ENCODE data around the gene CYS1.
A peak's percentile ranks its signal among the peaks of the same experiment; 100 is the strongest.
"Not testable (repeated sequence)": the region's sequence is repeated elsewhere in the genome, so short reads cannot be mapped to it uniquely, and the experiment has no call there.

The CYS1 gene

DNA sequence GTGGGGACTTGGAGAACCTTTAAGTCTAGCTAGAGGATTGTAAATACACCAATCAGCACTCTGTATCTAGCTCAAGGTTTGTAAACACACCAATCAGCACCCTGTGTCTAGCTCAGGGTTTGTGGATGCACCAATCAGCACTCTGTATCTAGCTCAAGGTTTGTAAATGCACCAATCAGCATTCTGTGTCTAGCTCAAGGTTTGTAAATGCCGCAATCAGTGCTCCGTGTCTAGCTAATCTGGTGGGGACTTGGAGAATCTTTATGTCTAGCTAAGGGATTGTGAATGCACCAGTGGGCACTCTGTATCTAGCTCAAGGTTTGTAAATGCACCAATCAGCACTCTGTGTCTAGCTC, 11.7 kb upstream of the CYS1 start:
- DNase-seq, result not testable (repeated sequence)

GRCh38 chr2:10091182-10091888, 11.1 kb upstream of the CYS1 start:
- DNase-seq, result no peak

GRCh38 chr2:10089565-10090190, 9.5 kb upstream of the CYS1 start:
- no peak for DNase-seq

DNA sequence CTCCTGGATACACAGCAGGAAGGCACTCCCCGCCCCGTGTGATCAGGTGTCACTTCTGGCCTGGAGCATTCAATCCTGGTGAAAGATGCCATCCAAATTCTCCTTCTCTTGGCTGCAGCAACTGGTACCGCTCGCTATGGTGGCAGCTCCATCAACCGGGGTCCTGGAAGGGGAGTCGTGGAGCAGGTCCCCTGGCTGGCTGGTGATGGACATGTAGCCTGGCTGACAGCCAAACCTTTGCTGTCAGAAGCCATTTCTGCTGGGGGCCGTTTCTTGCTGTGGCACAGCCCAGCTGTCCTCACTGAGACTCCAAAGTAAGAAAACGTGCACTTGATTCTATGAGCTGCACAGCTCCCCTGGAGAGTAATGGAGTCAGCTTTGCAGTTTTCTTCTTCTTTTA, 7.1 kb upstream of the CYS1 start:
- no peak for DNase-seq

DNA sequence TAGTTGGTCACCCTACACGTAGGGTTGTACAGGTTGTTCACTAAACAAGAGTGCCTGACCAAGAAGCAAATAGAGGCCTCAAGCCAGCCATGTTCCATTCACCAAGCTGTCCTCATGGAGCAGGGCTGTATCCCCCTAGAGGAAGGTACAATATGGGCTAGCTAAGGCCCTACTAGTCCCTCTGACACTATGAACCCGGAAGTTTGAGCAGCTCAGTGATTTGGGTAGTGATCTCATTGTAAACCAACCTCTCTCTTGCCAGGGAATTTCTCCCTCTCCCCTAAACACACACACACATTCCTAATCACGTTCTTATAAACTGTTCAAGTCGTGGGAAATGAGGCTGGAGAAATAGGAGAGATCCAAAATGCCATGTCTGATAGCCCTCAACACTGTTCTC, 6.7 kb upstream of the CYS1 start:
- DNase-seq, result no peak

DNA sequence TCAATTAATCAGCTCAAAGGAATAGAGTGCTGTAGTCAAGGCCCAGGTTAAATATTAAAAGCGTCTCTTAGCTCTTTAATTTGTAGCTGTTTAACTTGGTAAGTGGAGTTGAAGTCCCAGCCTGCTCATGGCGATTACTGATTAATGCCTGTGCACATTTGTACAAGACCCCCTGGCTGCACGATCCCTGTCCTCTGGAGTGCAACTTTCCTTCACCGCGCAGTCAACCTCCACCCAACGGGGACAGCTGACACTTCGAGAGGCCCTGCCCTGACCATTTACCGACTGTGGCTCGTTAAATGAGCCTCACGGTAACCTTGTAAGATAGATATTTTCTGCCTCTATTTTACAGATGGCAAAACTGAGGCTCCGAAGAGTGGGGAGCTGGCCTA, 5.5 kb upstream of the CYS1 start:
- no peak for DNase-seq

GRCh38 chr2:10085043-10085667, 4.9 kb upstream of the CYS1 start:
- DNase-seq, result no peak

- no peak for DNase-seq
These were observed 4.1 kb upstream of the CYS1 start for GRCh38 chr2:10084223-10084865.

DNA sequence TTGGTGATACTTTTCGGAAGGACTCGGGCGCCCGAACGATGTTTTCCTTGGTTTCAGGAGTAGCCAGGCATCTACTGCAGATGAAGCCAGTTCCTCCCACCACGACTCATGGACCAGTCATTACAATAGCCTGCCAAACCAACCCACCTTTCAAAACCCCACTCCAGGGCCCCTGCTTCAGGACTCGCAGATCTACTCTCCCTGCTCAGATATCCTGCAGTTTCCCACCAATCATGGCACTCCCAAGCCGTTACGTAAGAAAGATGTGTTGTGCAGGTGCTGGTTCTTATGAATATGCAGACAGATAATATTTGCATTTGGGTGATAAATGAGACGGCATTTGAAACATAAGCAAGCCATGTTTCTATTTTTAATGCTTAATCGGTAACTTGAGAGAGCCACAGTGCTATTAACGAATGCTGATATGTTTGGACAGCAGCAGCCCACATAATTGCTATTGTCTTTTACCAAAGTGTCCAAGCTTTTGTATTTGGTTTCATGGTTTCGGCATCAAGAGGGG, 3.5 kb upstream of the CYS1 start:
- no peak for DNase-seq

GRCh38 chr2:10083046-10083445, 2.8 kb upstream of the CYS1 start:
- DNase-seq, result no peak

DNA sequence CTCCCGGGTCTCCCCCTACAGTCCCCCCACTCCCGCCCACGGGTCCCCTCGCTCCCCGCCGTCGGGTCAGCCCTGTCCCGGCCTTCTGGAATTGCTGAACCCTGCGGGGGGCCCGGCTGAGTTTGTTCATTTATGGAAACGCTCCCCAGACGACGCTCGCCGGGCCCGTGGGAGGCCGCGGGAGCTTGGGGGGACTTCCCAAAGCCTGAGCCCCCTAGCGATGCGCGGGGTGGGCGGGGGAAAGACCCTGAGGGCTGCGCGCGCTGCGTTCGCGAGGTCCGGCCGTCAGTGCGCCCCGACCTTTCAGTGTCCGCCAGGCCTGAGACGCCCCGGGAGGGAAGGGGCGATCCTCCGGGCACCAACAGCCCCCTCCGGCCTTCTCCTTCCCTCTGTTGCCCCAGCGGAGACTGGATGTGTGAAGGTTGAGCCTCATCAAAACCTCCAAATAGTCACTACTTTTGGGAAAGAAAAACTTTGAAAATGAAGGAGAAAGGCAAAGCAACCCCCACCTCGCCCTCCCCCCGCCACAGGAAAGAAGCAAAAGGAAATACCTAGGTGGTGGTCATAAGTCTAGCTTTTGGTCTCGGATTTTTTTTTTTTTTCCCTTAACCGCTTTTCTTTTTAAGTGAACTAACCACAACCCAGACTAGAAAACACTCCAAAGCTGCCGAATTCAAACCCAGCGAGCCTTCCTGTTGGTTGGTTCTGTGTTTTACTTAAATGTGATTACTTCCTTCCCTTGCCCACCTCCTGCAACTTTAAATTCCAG, 509 bp upstream of the CYS1 start:
- no peak for DNase-seq

- no peak for DNase-seq
These were observed 843 bp downstream of the CYS1 start for GRCh38 chr2:10079266-10079869.

DNA sequence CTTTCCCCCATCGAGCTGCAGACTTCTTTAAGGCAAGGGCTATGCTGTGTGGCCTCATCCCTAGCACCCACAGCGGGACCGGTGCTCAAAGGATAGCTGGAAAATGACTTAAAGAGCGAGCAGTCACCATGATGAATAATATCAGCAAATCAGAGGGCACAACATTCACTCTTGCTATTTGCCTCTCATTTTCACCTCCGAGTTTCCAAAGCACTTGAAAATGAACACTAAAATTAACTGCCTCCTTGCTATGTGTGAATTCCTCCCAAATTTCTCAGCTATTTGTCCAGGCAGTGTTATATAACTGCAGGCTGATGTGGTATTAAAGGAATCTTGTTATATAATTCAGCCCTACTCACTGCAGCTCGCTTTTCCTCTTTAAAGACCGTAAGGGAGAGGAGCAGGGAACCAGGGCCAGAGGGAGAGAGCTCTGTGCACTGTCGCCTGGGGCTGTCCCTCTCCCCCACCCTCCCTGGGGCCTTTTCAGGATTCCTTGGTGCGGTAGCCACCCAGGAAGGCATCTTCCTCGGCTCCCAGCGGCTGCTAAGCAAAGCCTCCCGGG, 1.4 kb downstream of the CYS1 start:
- no peak for DNase-seq

- no peak for DNase-seq
These were observed 2.2 kb downstream of the CYS1 start for GRCh38 chr2:10078001-10078400.

- DNase-seq, result no peak
These were observed 3.2 kb downstream of the CYS1 start for GRCh38 chr2:10076988-10077527.

- DNase-seq, result no peak
These were observed 3.7 kb downstream of the CYS1 start for GRCh38 chr2:10076511-10076910.

DNA sequence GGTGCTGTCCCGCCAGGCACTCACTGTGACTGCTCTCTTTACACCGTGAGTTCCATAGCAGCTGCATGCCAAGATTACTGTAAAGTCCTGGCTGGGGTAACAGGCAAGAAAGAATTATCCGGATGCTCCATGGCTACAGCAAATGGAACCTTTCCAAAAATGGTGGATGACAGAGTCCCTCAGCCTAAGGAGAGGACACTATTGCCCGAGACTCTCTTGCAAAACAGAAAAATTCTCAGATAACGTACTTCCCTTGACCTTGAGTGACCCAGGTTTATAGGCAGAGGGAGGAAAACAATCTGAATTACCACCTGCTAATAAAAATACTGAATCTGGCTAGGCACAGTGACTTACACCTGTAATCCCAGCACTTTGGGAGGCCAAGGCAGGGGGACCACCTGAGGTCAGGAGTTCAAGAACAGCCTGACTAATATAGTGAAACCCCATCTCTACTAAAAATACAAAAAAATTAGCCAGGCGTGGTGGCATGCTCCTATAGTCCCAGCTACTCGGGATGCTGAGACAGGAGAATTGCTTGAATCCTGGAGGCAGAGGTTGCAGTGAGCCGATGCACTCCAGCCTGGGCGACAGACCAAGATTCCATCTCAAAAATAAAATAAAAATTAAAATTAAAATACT, 4.5 kb downstream of the CYS1 start:
- no peak for DNase-seq

DNA sequence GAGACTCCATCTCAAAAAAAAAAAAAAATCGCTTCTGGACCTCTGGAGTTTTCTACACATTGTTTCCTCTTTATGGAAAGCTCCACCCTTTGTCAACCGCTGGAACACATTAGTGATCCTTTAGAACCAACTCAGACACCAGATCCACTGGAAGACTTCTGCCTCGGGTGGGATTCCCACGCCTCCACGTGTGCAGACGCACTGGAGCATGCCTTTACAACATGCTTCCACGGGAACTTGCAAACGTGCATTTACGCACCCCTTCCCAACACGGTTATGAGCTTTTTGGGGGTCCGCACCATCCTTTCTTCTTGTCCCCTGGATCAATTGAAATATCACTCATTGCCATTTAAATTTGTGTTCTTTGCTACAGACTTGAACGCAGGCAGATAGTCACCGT, 5.1 kb downstream of the CYS1 start:
- DNase-seq, result no peak

GRCh38 chr2:10073706-10074105, 6.5 kb downstream of the CYS1 start:
- no peak for DNase-seq

DNA sequence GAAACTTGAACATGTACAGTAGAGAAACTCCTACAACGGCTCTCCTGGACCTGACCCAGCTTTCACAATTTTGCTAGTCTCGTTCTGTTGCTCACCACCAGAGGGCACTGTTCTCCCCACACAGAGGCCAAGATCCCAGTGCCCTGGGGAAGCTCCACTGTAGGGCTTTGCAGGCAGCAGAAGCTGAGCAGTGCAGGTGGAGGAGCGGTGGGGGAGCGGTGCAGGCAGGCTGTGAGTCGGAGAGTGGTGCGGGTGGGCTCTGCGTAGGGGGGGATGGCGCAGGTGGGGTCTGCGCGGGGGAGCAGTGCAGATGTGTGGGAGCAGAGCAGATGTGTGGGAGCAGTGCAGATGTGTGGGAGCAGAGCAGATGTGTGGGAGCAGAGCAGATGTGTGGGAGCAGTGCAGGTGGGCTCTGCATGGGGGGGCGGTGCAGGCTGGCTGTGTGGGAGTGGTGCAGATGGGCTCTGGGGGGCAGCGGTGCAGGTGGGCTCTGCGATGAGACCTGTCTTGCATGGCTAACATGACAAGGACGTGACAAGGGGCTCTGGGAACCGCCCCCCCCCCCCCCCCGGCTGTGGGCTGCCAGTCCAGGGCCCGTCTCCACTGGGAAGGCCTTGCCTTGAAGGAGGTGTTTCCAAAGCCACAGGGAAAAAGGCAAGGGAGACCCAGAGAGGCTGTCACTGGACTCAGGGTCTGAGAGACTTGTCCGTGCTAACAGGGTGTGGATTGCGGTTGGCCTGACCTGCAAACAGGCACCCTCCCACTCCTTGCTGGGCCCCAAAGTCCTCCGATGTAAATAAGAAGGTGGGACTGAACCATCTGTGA, 7.3 kb downstream of the CYS1 start:
- DNase-seq, result peak in 1 of 2 experiments; percentile 82

- no peak for DNase-seq
These were observed 8.6 kb downstream of the CYS1 start for GRCh38 chr2:10071595-10071994.
